IPS-15b (cell line): ENCODE measurements around the gene MALL.
"Not testable (repeated sequence)": the region's sequence is repeated elsewhere in the genome, so short reads cannot be mapped to it uniquely, and the experiment has no call there.

ENCODE experiments used
- H3K27me3 ChIP-seq: one replicate; pipeline ENCODE4 v1.6.1; 2013; ENCODE audit warnings: low read length; ENCODE audit not compliant: control insufficient read depth, insufficient read depth
- H3K36me3 ChIP-seq: one replicate; pipeline ENCODE4 v1.6.1; 2013; ENCODE audit warnings: low read length; ENCODE audit not compliant: control insufficient read depth, insufficient read depth
- H3K4me1 ChIP-seq: one replicate; pipeline ENCODE4 v1.6.1; 2013; ENCODE audit warnings: mild to moderate bottlenecking, low read length; ENCODE audit not compliant: control insufficient read depth, insufficient read depth
- H3K4me3 ChIP-seq: one replicate; pipeline ENCODE4 v1.5.1; 2013; ENCODE audit warnings: low read depth, low read length
- H3K9ac ChIP-seq: one replicate; pipeline ENCODE4 v1.6.1; 2013; ENCODE audit warnings: low read depth, mild to moderate bottlenecking, low read length
- H3K9me3 ChIP-seq: one replicate; pipeline ENCODE4 v1.6.1; 2013; ENCODE audit warnings: mild to moderate bottlenecking, low read length; ENCODE audit not compliant: control insufficient read depth, insufficient read depth

MALL gene

GRCh38 chr2:110101280-110101844 is 14.3 kb downstream of the MALL start:
- H3K36me3 ChIP-seq: no peaks in the 10 kb centered on the region
- no peaks in the 10 kb centered on the region for H3K9me3 ChIP-seq
- H3K9ac ChIP-seq: no peak overlapping the region
- H3K4me3 ChIP-seq: no peak overlapping the region
- H3K4me1 ChIP-seq: no peaks in the 10 kb centered on the region
- no peaks in the 10 kb centered on the region for H3K27me3 ChIP-seq

GRCh38 chr2:110100880-110101279 is 14.7 kb downstream of the MALL start:
- not testable (repeated sequence) for H3K4me1 ChIP-seq, H3K36me3 ChIP-seq, H3K27me3 ChIP-seq, H3K4me3 ChIP-seq, H3K9me3 ChIP-seq, H3K9ac ChIP-seq

- Histone ChIP-seq H3K27me3 (no peaks in the 10 kb centered on the region), H3K4me3 (no peak overlapping the region), H3K4me1 (no peaks in the 10 kb centered on the region), H3K36me3 (no peaks in the 10 kb centered on the region), H3K9me3 (no peaks in the 10 kb centered on the region), H3K9ac (no peak overlapping the region)
Observed at GRCh38 chr2:110100480-110100879, 15.1 kb downstream of the MALL start.

GRCh38 chr2:110099471-110100225 is 16.0 kb downstream of the MALL start:
- no peak overlapping the region for H3K4me3 ChIP-seq
- no peaks in the 10 kb centered on the region for H3K36me3 ChIP-seq
- H3K4me1 ChIP-seq: no peaks in the 10 kb centered on the region
- no peaks in the 10 kb centered on the region for H3K9me3 ChIP-seq
- H3K27me3 ChIP-seq: no peaks in the 10 kb centered on the region
- H3K9ac ChIP-seq: no peak overlapping the region

GRCh38 chr2:110099038-110099425 is 16.6 kb downstream of the MALL start:
- Histone ChIP-seq H3K4me3 (no peak overlapping the region), H3K36me3 (no peaks in the 10 kb centered on the region), H3K9ac (no peak overlapping the region), H3K9me3 (no peaks in the 10 kb centered on the region), H3K27me3 (no peaks in the 10 kb centered on the region), H3K4me1 (no peaks in the 10 kb centered on the region)

- no peaks in the 10 kb centered on the region for H3K36me3 ChIP-seq
- no peaks in the 10 kb centered on the region for H3K9me3 ChIP-seq
- H3K4me3 ChIP-seq: no peak overlapping the region
- no peak overlapping the region for H3K9ac ChIP-seq
- H3K4me1 ChIP-seq: no peaks in the 10 kb centered on the region
- H3K27me3 ChIP-seq: no peaks in the 10 kb centered on the region
Observed at GRCh38 chr2:110097506-110098220, 18.0 kb downstream of the MALL start.

GRCh38 chr2:110095994-110096633 is 19.5 kb downstream of the MALL start:
- Histone ChIP-seq H3K27me3 (no peaks in the 10 kb centered on the region), H3K9me3 (no peaks in the 10 kb centered on the region), H3K9ac (no peak overlapping the region), H3K4me3 (no peak overlapping the region), H3K4me1 (no peaks in the 10 kb centered on the region), H3K36me3 (no peaks in the 10 kb centered on the region)

- not testable (repeated sequence) for H3K4me1 ChIP-seq, H3K4me3 ChIP-seq, H3K9ac ChIP-seq, H3K9me3 ChIP-seq, H3K36me3 ChIP-seq, H3K27me3 ChIP-seq
Observed at GRCh38 chr2:110094884-110095534, 20.6 kb downstream of the MALL start.

- H3K27me3 ChIP-seq, H3K4me1 ChIP-seq, H3K9me3 ChIP-seq, H3K4me3 ChIP-seq, H3K36me3 ChIP-seq, H3K9ac ChIP-seq: not testable (repeated sequence)
Observed at GRCh38 chr2:110093924-110094323, 21.7 kb downstream of the MALL start.

GRCh38 chr2:110090164-110090563 is 25.5 kb downstream of the MALL start:
- H3K4me1 ChIP-seq, H3K36me3 ChIP-seq, H3K27me3 ChIP-seq: not testable (repeated sequence)

GRCh38 chr2:110083757-110084156 is 31.9 kb downstream of the MALL start:
- not testable (repeated sequence) for H3K27me3 ChIP-seq, H3K9me3 ChIP-seq, H3K36me3 ChIP-seq, H3K4me1 ChIP-seq, H3K4me3 ChIP-seq, H3K9ac ChIP-seq

More at GRCh38 chr2:110090164-110090563, 25.5 kb downstream of the MALL start:
- H3K4me3 ChIP-seq, H3K9me3 ChIP-seq, H3K9ac ChIP-seq: not testable (repeated sequence)
